Prostate gland (tissue), 2 donors: ENCODE data around the gene MAP4K1.

ENCODE experiments used
- CTCF ChIP-seq, 4 experiments: fragments of 200-600 bp in 2 of 4; fragments of 450-650 bp in 2 of 4; sonication (generic) in 2 of 4; IDR thresholded peaks; 1 replicate in 3 of 4; 2 replicates in 1 of 4; pipeline ENCODE4 v1.5.1; 2016 to 2019; ENCODE audit warnings: antibody characterized with exemption in 4 of 4, mild to moderate bottlenecking in 2 of 4, moderate library complexity in 2 of 4
- POLR2AphosphoS5 ChIP-seq: sonication (generic); formaldehyde crosslinking; IDR thresholded peaks from one replicate; pipeline ENCODE4 v1.6.1; 2017; ENCODE audit warnings: antibody characterized with exemption

- no peak for TF ChIP-seq CTCF (IDR thresholded peaks at IDR 0.05)
- TF ChIP-seq POLR2AphosphoS5, result no peak
Observed at GRCh38 chr19:38662537-38663155, 44.9 kb upstream of the MAP4K1 start.
